GM19397 (cell line): ENCODE data around the gene TPM2.

Experiments
- ATAC-seq: cut with Tn5 transposase; IDR thresholded peaks from one replicate; pipeline ENCODE4 v1.9.1; 2021; ENCODE audit warnings: mild to moderate bottlenecking, moderate library complexity; ENCODE audit not compliant: unreplicated experiment

Gene TPM2

DNA sequence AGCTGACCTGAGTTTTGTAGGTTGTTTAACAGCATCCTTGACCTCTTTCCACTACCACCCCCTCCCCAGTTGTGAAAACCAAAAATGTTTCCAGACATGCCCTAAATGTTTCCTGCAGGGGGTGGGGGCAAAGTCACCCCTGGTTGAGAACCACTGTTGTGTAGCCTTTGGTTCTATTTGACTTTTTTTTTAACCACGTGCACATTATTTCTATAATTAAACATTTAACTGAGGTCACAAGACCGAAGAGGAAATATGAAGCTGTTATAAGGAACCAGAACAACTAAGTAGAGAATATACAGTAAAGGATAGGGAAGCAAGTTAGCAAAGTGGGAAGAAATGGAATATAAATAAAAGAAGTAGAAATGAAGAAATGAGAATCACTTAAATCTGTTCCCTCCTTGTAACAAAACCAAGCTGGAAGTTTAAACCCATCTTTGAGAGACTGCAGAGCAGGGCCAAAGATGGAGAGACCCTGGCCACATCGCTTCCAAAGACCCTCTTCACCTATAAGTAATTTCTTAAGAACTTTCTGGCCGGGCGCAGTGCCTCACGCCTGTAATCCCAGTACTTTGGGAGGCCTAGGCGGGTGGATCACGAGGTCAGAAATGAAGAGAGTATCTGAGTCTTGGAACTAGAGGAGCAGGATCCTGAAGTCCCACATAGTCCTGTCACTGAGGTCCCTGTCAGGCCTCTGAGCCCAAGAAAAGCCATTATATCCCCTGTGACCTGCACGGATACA lies 53.4 kb downstream of the TPM2 start:
- no peak for ATAC-seq

DNA sequence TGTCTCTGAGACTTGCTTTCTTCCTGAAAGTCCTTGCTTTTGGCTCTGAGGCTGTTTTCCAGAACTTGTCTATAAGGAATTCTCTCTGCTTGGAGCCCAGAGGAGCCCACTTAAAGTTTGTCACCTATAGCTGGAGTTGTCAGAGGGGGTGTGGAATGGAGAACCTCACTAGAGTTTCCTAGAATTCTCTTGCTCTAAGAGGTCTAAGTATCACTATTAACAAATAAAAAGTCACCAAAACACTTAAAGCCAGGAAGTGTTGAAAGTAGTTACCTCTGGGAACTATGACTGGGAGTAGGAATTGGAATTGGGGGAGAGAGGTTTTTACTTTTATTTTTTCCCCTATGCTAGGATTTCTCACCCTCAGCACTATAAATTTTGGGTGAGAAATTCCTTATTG lies 54.0 kb downstream of the TPM2 start:
- no peak for ATAC-seq
